ENCODE measurements around the gene RALA.

DNA sequence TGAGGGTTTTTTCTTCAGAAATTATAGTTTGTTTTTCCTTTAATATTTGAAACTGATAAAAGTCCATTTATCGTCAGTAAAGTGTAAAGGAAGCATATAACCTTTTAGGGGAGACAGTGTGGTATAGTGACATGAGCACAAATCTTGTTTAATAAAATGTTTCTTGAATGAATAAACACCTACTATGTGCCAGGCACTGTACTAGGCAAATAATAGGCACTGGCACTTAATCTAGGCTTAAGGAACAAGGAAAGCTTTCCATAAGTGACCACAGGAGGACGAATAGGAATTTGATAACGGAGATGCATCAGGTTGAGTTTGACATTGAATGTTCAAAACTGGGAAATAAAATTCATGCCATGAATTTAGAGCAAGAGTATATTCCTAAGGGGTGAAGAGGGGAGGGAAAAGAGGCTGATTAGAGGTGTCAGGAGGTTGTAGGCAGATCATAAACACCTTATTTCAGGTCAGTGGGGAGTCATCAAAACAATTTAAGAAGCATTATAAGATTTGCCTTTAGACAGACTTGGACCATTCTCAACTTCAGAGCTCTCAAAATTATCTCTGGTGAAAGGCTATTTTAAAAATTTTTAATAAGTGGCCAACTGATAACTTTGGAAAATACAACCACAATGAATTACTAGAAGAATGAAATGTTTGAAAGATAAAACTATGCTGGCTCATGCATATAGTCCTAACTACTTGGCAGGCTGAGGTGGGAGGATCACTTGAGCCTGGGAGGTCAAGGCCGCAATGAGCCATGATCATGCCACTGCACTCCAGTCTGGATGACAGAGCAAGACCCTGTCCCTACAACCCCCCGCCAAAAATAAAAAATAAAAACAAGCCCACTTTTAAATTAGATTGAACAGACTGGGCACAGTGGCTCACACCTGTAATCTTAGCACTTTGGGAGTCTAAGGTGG is 22.4 kb downstream of the RALA start:
- no peak for TF ChIP-seq POLR2A (IDR thresholded peaks at IDR 0.05; ENCODE audit: borderline replicate concordance, extremely low read depth, insufficient read depth, insufficient read length)
- TF ChIP-seq JUND (IDR thresholded peaks at IDR 0.05), result no peak
- TF ChIP-seq, protein P1, sequence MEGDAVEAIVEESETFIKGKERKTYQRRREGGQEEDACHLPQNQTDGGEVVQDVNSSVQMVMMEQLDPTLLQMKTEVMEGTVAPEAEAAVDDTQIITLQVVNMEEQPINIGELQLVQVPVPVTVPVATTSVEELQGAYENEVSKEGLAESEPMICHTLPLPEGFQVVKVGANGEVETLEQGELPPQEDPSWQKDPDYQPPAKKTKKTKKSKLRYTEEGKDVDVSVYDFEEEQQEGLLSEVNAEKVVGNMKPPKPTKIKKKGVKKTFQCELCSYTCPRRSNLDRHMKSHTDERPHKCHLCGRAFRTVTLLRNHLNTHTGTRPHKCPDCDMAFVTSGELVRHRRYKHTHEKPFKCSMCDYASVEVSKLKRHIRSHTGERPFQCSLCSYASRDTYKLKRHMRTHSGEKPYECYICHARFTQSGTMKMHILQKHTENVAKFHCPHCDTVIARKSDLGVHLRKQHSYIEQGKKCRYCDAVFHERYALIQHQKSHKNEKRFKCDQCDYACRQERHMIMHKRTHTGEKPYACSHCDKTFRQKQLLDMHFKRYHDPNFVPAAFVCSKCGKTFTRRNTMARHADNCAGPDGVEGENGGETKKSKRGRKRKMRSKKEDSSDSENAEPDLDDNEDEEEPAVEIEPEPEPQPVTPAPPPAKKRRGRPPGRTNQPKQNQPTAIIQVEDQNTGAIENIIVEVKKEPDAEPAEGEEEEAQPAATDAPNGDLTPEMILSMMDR (IDR thresholded peaks at IDR 0.05 in 2 of 3, conservative IDR thresholded peaks at IDR 0.05 in 1 of 3; ENCODE audit: borderline replicate concordance in 1 of 3, insufficient read depth in 1 of 3, low read depth in 2 of 3, low read length in 2 of 3), result no peak
- no peak for TF ChIP-seq FOSL1 (IDR thresholded peaks at IDR 0.05; ENCODE audit: low read depth)
- TF ChIP-seq EZH2 (IDR thresholded peaks at IDR 0.05), result no peak
- TF ChIP-seq, protein P2, sequence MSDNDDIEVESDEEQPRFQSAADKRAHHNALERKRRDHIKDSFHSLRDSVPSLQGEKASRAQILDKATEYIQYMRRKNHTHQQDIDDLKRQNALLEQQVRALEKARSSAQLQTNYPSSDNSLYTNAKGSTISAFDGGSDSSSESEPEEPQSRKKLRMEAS (IDR thresholded peaks at IDR 0.05), result no peak
- no peak for TF ChIP-seq POLR2AphosphoS5 (IDR thresholded peaks at IDR 0.05; ENCODE audit: low read depth, low read length)
- TF ChIP-seq ZFX (IDR thresholded peaks at IDR 0.05), result no peak
